HG03060 (cell line): ENCODE data around the gene LBH.

Experiments used
- ATAC-seq: cut with Tn5 transposase; IDR thresholded peaks from one replicate; pipeline ENCODE4 v1.9.1; 2021; ENCODE audit warnings: low read depth, moderate number of reproducible peaks; ENCODE audit not compliant: unreplicated experiment

Gene LBH

DNA sequence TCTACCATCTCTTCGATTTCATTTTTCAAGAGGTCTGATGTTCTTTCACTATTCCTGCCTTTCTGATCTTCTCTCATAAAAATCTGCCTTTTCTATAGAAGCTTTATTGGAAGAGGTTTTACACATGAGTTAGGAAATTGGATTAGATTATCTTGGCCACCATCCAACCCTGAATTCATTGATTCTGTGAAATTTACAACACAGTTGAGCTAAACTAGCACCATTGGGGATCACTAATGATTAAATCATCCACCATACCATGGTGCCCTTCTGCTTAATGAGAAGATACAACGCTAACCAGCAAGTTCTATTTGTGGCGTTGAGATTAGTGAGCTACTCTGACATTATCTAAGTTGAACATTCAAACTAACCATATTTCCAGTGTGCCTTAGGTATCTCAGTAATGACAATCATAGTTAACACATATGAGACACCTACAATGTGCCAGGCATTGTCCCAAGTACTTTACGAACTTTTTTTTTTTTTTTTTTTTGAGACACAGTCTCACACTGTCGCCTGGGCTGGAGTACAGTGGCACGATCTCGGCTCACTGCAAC lies 17.3 kb upstream of the LBH start:
- no peak for ATAC-seq

DNA sequence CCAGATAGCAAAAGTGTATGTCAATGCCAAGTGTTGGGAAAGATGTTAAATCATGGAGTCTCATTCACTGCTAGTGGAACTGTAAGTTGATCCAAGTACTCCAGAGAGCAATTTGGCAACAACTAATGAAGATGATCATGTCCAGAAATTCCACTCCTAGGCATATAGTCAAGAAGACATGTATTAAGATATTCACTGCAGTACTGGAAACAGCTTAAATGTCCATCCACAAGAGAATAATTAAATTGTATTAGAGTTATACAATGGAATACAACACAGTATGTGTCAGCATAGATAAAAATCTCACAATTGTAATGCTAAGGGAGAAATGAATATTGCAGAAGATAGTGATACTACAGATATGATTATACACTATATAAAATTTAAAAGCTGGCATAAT lies 15.2 kb upstream of the LBH start:
- ATAC-seq = no peak

DNA sequence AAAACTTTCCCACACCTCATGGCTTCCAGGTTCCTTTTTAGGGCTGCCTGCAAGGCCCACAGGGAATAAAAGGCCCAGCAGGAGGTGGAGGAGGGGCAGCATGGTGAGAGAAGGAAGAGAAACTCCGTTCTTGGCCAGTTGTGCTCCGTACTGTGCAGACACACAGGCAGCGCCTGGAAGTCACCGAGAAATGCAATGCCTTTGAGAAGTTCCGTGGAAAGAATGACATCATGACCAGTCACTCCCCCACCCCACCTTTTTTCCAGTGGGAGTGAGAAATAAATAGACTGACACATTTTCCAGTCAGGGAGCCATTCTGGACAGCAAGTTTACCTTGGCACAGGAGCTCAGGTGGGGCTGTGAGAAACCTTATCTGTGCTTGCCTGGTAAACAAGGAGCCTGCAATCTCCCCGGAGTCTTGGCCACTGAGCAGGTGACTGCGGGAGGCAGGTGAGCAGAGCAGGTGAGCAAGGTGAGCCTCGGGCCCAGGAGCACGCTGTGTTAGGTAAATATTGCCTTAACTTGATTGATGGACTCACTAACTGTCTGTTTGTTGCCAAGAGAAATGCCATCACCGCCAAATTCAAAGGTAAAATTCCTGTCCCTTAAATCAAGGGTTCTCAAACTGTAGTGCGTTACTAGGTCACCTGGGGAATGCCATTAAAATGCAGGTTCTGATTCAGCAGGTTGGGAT lies 13.5 kb upstream of the LBH start:
- ATAC-seq = no peak

DNA sequence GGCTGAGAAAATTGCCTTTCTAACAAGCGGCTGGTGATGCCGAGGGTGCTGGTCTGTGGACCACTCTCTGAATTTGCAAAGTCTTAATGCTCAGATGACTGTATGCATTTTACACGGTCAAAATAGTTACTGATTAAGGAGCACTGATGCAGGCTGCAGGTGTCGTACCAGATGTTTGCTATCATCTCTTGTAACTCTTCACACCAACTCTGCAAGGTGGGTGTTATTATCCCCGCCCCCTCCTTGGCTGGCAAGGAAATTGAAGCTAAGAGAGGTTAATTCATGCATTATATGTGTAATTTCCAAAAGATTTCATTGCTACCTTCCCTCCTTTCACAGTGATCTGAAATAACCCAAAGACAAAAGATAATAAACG lies 13.0 kb upstream of the LBH start:
- ATAC-seq = no peak

DNA sequence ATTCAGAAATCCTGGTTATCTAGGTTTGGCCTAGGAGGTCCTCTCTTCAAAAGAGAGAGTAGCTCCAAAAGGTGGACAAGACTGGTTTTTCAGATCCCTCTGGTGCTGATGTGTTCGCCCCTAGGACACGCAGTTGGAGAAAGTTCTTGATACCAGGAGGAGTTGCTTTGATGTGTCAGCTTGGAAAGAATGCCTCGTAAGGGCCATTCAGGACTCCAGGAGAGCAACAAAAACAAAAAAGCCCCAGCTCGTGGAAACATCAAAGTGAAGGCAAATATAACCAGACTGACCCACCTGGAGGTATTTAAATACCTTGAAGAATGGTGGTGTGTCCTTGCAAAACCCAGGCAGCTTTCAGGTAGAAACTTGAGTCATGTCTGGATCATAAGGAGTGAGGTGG lies 12.5 kb upstream of the LBH start:
- no peak for ATAC-seq

DNA sequence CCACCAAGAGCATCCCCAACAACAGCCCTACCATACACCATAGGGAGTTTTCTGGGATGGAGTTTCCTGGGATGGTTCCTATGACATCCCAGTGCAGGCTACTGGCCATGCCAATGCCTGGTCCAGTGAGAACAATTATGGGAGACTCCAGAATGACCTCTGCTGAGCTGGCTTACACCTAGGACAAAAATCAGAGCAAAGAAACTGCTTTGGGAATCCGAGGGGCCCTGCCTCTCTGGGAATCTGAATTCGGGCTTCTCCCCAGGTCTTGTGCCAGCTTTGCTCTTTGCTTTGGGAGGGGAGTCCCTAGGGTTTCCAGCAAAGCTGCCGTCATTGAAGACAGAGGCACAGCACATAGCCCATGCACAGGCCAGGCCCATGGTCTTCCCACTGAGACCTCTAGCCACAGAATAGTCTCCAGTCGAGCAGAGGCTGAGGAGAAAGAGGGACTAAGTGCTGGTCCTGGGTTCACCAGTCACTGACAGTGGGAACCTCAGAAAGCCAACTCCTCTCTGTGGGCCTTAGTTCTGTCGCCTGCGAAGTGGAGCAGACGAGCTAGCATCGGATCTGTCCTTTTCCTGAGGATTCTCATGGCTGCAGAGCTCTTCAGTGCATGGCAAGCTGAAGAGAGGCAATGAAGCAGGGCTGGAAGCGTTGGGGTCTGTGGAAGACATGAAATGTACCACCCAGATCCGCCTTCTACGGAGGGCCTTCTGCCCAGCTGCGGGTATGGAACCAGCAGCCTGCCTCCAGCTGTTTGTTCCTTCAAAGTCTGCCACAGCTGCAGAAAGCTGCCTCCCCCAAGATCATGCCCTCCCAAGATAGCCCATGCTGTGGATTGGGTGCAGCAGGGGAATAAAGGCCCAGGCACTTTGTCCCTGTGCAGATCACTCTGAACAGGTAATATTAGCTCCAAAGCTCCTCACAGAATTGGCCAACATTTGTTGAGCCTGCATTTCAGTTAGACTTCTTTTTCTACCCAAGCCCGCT lies 11.2 kb upstream of the LBH start:
- no peak for ATAC-seq

DNA sequence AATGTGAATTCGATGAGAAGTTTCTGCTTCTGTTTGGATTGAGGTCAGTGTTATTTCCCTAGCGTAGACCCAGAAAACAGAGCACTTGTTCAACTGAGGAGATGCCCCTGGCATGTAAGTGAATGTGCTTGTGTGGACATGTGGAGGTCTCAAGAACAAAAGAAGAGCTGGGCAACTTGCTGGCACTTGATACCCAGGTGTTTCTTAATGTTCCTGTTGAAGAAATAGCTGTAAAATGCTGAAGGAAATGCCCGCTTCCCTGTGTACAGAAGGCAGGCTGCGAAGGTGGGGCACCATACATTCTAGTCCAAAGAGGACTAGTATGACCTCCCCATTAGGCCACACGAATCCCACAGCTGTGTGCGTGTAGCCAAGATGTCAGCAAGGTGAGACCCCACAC lies 9.8 kb upstream of the LBH start:
- ATAC-seq = no peak

DNA sequence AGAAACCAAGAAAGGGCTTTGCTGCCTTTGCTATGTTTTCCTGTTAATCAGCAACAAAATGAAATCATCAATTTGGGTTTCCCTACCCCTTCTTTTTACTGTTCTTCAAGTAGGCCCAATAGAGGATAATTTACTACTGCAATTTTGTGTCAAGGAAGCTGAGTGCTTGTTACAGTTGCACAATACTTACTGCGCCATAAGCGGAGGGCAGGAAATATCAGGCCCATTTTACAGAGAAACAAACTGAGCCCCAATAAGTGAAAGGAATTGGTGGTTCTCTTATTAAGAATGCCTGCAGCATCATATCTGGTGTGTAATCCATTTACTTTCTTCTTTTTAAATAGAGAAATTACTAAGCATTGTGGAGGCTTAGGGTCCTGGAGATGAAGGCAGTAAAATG lies 9.3 kb upstream of the LBH start:
- no peak for ATAC-seq

DNA sequence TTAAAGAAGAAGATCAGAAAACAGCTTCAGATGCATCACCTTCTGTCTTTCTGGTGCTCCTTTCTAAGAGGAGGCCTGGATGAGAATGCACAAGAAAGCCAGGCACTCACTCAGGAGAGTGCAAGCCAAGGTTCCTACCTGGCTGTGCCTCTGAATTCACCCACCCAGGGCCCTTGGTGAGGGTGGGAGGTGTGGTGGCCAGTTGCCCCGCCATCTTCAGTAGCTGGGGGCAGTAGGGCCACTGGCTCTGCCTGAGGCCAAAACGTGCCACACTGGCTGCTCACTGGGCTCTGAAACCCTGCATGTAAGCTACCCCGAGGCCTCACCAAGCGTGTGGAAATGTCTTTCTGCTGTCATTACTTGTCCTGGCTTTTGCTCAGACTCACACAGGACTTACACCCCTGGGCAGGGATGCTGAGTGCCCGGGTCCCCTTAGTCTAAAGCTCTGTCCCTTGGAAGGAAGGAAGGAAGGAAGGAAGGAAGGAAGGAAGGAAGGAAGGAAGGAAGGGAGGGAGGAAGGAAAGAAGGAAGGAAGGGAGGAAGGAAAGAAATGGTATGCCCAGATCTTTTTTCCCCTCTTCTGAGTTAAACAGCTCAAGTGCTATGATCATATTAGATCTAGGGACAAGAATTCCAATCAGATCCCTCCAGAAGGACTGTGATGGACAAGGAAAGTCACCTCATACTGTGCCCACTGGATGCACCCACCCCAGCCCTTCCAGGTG lies 8.5 kb upstream of the LBH start:
- no peak for ATAC-seq

DNA sequence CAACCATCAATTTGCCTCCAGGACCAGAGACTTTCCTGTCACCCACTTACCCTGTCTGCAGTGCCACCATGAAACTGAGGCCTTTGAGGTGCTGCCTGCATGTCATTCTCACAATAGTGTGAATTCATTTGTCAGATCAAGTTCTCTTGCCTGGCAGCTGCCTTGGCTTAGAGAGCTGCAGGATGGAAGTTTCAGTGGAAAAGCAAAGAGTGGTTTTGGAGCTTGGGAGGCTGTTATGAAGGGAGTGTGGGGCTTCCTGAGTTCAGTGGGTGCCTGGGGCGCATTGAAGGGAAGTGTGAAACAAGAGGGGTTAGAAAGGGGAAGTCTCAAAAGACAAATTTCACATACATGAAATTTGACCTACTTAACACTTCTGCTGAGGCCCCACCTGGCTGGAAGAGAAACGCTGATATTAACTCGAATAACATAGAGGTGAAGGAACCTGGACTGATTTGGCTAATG lies 7.9 kb upstream of the LBH start:
- no peak for ATAC-seq

DNA sequence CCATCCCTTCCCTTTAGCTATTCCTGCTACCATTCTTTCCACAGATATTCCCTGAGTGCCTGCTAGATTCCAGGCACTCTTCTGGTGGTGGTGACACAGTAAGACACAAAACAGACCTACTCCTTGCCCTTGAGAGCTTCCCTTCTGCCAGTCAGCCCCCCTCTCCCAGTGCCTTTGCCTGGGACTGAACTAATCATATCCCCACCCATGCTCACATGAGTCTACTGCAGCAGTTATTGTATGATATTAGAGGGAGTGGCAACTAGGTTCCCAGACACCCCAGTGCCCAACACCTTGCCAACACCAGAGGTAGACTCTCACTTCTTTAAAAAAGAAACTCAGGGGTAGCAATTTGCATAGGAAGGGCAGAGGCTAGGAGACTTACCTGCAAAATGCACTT lies 7.2 kb upstream of the LBH start:
- ATAC-seq = no peak

DNA sequence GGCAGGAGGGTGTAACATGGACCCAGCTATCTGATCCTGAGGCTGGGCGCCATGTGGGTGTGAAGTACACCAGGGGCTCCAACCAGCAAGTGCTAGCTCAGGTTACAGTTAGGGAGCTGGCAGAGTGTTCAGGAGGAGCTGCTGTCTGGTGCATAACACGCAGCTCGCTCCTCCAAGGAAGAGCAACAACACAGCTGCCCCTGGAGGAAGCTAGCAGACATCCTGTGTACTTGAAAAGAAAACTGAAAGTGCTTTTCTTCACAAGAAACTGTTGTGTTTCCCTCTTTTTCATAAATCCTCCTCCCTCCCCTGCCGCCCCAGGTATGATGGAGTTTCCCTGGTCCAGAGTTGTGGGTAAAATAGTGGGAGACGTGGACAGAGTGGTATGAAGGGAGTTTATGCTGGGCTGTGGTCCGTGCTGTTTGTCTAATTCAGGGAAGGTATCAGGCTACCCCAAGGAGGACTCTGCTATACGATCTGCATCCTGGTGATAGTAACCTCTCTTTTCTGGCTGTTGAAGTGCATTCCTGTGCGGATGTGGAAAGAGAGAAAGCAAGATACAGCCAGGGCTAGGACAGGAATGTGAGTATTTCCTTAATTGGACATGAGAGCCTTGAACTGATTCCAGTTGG lies 6.1 kb upstream of the LBH start:
- ATAC-seq = no peak

DNA sequence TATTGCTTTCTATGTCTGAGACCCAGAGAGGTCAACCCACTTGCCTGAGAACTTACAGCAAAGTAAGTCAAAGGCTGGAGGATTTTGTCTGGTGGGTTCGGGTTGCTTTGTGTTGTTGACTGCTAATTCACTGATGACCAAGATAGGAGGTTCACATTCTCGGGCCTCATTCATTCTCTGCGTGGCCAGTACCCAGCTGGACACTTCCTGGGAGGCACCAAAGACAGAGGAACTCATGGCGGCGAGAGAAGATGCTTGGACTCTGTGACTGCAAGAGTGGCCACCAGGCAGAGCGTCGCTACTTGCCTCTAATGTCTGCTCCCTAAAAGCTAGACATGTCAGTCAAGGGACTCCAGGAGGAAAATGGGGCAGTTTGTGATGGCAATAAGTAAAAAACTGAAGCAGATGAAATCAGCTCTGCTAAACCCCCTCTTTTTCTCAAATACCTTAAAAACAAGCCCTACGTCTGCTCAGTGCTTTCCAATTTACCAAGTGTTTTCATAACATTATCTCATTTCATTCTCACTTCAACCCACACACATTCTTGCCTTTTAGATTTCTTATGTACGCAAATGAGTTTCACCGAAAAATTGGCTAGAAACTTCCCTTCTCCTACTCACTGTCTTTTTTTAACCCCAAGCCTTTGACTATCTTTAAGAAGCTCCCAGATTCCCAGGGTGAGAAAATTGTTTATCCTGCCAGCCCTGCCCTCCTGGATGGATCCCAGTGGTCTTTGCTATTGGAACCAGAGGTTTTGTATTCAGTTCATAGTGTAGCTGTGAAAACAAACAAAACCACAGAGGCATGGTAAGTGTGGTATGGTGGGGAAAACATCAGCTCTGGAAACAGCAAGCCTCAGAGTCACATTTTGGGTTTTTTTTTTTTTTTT lies 4.9 kb upstream of the LBH start:
- ATAC-seq = no peak

DNA sequence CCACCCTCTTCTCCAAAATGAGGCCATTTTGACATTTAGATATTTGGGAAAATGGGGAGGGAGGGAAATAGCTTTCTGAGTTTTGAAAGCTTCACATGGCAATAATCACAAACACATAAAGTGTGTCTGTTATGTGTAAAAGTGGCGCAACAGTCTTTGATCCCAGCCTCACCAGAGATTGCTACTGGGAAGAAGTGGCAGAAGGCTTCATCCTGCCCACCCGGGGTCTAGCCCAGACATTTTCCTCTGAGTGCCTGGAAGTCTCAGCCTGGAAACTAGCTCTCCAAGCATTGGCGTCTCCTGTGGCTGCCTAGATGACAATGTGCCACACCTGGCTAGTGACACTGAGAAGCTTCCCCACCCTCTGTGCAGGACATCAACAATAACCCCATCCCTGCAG lies 1.7 kb upstream of the LBH start:
- no peak for ATAC-seq

DNA sequence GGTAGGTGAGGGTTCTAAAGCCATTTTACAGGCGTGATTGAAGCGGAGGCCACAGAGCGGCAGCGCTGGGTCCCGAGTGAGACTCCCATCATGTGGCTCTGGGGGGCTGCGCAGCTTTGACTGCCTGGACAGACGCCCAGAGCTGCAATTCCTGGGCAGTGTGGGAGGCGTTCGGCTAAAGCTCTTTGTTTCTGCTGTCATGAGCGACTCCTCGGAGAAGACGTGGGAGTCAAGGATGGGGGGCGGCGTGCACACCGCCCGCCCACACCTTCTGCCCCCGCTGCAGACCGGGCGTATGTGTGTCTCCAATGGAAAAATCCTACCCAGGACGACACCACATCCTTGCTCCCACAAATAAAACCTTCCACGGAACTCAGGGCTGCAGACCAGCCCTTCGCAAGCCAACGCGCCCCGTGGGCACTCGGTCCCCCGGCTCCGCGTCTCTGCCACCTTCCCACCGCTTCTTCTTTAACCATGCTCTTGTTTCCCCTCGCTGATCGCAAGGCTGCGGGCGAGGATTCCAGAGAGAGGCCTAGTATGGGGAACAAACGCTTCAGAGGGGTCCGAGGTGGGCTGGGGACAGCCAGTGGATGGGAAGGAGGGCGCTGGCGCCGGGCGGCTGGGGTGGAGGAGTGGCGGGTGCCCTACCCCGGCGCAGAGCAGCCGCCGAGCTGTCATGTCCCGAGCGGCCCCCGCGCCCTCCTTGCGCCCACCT lies 680 bp upstream of the LBH start:
- ATAC-seq = no peak

DNA sequence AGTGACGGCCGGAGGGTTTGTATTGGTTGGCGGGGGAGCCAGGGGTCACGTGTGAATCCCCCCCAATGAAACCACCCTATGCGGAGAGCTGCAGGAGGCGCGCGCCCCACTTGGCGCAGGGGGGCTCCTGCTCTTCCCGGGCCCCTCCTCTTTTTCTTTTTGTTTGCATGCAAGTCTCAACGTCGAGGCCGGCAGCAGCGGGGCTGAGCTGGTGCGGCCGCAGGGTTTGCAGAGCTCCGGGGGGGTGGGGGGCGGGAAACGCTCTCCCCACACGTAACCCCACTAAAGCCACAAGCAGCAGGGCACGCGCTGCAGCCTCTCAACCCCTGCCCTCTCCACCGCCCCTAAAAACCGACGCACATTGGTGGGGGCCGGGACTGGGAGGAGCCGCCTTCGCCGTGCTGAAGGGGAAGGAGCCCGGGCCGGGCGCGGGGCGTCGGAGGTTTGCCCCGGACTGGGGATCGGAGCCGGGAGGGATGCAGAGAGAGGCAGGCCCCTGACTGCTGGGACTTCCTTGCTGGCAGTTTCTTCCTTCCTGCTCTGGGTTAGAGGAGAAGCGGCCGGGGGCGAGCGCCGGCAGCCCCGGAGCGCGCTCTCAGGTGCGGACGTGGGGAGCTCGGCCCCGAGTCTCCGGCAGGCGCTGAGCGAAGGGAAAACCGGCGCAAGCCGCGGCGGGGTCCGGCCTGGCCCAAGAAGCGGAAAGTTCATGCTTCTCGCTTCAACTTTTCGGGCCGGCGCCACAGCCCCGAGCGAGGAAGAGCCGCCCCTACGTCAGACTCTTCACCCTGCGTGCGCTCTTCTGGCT lies 864 bp downstream of the LBH start:
- peak; percentile 14 for ATAC-seq

DNA sequence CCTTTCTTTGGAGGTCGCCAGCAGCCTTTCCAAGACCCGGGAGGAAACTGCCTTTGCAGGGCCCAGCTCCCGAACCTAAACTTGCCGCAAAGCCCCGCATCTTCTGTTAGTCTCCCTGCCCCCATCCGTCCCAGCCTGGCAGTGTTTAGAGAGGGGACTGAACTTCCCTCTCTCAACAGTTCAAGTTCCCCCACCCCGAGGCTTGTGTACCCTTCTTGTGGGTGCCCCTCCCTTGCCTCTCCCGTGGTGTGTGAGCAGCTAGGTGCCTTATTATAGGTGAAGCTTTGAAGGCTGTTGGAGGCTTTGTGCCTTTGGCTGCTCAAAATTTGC lies 1.4 kb downstream of the LBH start:
- no peak for ATAC-seq
